IPS DF 19.7 (cell line): ENCODE results near the gene HMGN1.

Source experiments
- DNase-seq: peaks from one replicate; pipeline ENCODE4 v3.0.0-alpha.2; 2013; ENCODE audit warnings: low read depth, low spot score

HMGN1 gene

GRCh38 chr21:39367783-39368182, 18.9 kb upstream of the HMGN1 start:
- DNase-seq = no peak

DNA sequence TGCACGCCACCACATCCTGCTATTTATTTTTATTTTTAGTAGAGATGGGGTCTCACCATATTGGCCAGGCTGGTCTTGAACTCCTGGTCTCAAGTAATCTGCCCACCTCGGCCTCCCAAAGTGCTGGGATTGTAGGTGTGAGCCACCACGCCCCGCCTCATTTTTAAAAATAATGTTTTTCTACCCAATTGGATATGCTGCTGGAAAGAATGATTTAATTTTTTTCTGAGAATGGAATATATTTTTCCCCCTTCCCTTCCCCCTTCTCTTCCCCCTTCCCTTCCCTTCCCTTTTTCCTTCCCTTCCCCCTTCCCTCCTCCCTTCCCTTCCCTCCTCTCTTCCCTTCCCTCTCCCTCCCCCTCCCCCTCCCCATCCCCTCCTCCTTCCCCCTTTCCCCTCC, 17.7 kb upstream of the HMGN1 start:
- no peak for DNase-seq

- no peak for DNase-seq
Observed at GRCh38 chr21:39364949-39365348, 16.1 kb upstream of the HMGN1 start.

GRCh38 chr21:39363607-39364555, 15.0 kb upstream of the HMGN1 start:
- DNase-seq = no peak

GRCh38 chr21:39362733-39363132, 13.8 kb upstream of the HMGN1 start:
- DNase-seq = no peak

DNA sequence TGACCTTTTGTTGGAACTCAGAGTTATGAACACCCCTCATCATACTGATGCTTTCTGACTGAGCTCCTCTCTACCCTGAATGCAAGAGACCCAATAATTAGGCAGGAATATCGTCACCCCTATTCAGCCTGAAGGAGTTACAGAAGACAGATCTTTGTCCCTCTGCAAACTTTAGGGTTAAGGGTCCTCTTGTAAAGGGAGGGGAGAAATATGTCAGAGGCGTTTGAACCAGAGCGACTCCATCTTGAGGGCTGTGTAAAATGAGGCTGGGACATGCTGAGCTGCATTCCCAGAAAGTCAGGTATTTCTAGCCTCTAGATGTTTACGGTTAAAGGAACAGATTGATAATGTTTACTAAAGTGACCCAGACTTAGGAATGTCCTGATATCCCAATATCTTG, 10.5 kb upstream of the HMGN1 start:
- no peak for DNase-seq

DNA sequence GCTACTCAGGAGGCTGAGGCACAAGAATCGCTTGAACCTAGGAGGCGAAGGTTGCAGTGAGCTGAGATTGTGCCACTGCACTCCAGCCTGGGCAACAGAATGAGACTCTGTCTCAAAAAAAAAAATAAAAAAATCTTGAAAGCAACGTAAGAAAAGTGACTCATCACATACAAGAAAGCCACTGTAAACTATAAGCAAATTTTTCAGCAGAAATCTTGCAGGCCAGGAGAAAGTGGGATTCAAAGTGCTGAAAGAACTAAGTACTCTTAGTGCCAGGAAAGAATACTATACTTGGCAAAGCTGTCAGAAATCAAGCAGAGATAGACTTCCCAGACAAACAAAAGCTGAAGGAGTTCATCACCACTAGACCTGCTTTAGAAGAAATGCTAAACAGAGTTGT, 4.4 kb upstream of the HMGN1 start:
- DNase-seq = no peak

DNA sequence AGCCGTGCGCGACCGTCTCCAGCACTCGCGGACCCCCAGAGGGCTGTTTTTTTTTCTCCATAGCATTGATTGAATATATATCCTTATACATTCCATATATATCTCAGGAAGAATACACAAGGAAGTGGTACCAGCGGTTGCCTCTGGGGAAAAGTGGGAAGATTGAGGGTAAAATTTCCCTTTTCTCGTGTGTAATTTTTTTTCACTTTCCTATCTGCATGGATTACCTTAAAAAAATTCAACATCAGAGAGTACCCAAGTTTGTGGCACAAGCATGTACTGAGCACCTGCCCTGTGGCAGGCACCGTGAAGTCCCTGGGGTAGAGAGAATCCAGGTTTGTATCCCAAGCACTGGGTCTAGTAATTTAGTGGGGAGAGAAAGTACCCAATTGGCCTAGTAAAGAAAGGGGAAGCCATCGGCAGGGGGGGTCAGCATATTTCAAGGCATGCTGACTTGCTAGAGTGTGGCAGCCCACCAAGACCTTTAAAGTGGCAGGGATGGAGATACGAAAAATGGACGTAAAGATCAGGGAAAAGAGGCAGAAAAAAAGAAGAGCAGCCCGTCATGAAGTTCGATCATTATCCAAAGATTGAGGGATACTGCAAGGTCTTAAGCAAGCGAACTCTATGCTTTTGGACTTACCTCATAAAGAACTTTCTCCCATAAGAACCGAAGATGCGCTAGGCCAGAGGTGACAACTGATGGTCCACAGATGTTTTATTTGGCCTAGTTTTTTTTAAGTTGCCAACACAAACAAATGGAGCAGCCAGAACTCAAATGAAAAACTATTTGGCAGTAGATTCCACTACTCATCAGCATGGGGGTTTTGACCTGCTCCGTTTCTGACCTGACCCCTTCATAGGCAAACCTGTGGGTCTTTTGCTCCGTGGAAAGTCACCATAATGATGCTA, 1.5 kb upstream of the HMGN1 start:
- no peak for DNase-seq

DNA sequence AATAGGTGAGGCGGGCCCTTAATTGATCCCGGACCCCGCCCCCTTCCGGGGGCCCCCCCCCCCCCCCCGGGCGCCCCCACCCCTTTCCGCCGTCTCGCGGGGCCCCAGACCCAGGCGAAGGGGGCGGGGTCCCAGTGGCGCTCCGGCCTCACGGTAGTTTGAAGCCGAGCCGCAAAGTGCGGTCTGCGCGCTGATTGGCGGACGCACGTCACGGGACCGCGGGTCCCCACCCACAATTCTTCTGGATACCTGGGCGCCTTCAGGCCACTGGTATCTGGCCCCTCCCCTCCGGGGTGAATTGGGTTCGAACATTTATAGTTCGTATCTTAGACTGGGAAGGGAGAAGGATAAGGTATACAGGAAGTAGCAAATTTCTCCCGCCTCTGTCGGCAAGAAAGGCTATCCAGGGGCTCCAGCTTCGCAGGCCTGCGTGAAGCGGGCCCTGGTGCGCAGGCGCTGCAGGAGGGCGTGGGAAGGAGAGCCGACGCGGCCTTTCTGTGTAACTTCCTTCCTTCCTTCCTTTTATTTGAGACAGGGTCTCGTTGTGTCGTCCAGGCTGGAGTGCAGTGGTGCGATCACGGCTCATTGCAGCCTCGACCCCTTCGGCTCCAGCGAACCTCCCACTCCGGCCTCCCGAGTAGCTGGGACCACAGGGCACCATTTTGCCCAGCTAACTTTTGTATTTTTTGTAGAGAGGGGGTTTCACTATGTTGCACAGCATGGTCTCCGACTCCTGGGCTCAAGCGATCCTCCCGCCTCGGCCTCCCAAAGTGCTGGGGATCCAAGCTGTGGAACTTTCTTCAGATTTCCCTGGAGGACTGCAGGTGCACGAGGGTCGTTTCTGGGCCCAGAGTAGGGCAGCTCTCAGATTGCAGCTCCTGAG, 564 bp upstream of the HMGN1 start:
- peak; percentile 83 for DNase-seq

DNA sequence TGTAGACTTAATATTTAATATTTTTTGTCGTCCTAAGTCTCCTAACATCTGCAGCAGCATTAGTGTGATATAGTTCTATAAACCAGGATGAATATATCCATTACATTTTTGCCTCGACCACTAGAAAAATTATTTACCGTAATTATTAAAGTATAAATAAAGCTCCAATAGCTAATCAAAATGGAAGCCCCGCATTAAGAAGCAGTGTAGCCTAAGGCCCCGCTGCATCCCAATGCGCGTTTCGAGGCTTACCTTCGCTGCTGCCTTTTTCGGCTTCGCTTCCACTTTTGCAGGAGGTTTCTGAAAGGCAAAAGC, 891 bp downstream of the HMGN1 start:
- no peak for DNase-seq

- DNase-seq = no peak
Observed at GRCh38 chr21:39347537-39347936, 1.4 kb downstream of the HMGN1 start.

- no peak for DNase-seq
Observed at GRCh38 chr21:39346671-39347331, 2.1 kb downstream of the HMGN1 start.

DNA sequence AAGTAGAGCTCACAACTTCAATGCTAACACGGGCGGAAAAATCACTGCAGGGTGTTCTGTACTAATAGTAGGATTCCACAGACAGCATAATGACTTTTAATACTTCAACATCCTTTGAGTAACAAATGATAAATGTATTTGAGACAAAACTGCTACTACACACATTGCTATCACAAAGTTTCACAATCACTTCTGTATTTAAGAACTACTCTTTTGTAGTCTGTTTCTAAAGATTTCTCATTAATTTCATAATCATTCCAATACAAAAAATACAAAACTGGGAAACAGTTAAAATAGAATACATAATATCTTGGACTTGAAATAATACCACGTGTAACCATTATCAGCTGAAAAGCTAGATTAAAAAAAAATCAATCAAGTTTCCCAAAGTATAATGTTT, 2.7 kb downstream of the HMGN1 start:
- no peak for DNase-seq

- DNase-seq = no peak
Observed at GRCh38 chr21:39345440-39345839, 3.4 kb downstream of the HMGN1 start.

DNA sequence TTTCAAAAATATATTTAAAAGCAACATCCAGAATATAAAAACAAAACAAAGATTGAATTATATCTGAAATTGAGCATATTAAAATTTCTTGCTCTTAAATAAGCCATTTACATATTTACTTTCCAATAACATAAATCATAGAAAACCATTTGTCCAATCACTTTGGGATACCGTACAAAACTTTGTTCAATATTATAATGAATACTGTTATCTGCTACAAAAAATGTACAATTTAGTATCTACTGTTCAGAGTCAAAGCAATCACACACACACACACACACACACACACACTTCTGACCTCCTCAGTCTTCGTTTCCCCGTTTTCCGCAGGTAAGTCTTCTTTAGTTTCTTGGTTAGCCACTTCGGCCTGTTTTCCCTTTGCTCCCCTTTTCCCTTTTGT, 4.0 kb downstream of the HMGN1 start:
- DNase-seq = no peak

- no peak for DNase-seq
Observed at GRCh38 chr21:39341249-39341923, 7.5 kb downstream of the HMGN1 start.

GRCh38 chr21:39340687-39341086, 8.2 kb downstream of the HMGN1 start:
- no peak for DNase-seq

- no peak for DNase-seq
Observed at GRCh38 chr21:39339231-39339630, 9.7 kb downstream of the HMGN1 start.

GRCh38 chr21:39336457-39337008, 12.4 kb downstream of the HMGN1 start:
- no peak for DNase-seq

- DNase-seq = no peak
Observed at GRCh38 chr21:39334611-39335010, 14.3 kb downstream of the HMGN1 start.
